GM23338 (cell line): ENCODE measurements around the gene WDR1. TPM values are rescaled to one million over a fixed set of nuclear protein-coding genes. Genes with fewer than 3 reads are reported as not detected.
A peak's percentile ranks its signal among the peaks of the same experiment; 100 is the strongest.

Source experiments
- ATAC-seq: fragments of 200-7000 bp; cut with Tn5 transposase; 3 replicates; pipeline ENCODE4 v1.9.1; 2020
- DNase-seq: peaks from one replicate; pipeline ENCODE4 v3.0.0-alpha.2; 2015; ENCODE audit warnings: low spot score
- H2AFZ ChIP-seq: fragments of 200-600 bp; sonication (generic); 2 replicates; pipeline ENCODE4 v1.8.0; 2016; ENCODE audit warnings: antibody characterized with exemption, mild to moderate bottlenecking, moderate library complexity
- H3F3A ChIP-seq: fragments of 200-600 bp; sonication (generic); replicated peaks from 2 replicates; pipeline ENCODE4 v1.8.0; 2017; ENCODE audit warnings: antibody characterized with exemption, mixed run types, low read depth
- H3K27ac ChIP-seq: fragments of 200-600 bp; sonication (generic); 2 replicates; pipeline ENCODE4 v1.6.1; 2016; ENCODE audit warnings: low read depth
- H3K27me3 ChIP-seq: fragments of 200-600 bp; sonication (generic); 2 replicates; pipeline ENCODE4 v1.8.0; 2016; ENCODE audit warnings: mild to moderate bottlenecking, mixed run types, moderate library complexity; ENCODE audit not compliant: insufficient read depth
- H3K36me3 ChIP-seq: fragments of 200-600 bp; sonication (generic); 2 replicates; pipeline ENCODE4 v1.8.0; 2016; ENCODE audit warnings: mild to moderate bottlenecking; ENCODE audit not compliant: insufficient read depth
- H3K4me1 ChIP-seq: fragments of 200-600 bp; sonication (generic); 2 replicates; pipeline ENCODE4 v1.8.0; 2016; ENCODE audit warnings: mild to moderate bottlenecking, moderate library complexity; ENCODE audit not compliant: insufficient read depth
- H3K4me2 ChIP-seq: fragments of 200-600 bp; sonication (generic); 2 replicates; pipeline ENCODE4 v1.7.1; 2017; ENCODE audit warnings: mixed run types
- H3K4me3 ChIP-seq: fragments of 200-600 bp; sonication (generic); 2 replicates; pipeline ENCODE4 v1.6.1; 2016; ENCODE audit warnings: mixed run types
- H3K79me2 ChIP-seq: fragments of 200-600 bp; sonication (generic); replicated peaks from 2 replicates; pipeline ENCODE4 v1.8.0; 2017; ENCODE audit warnings: mild to moderate bottlenecking; ENCODE audit not compliant: insufficient read depth
- H3K9me2 ChIP-seq: fragments of 200-600 bp; sonication (generic); 2 replicates; pipeline ENCODE4 v1.8.0; 2017; ENCODE audit not compliant: insufficient read depth
- H4K20me1 ChIP-seq: fragments of 200-600 bp; sonication (generic); replicated peaks from 2 replicates; pipeline ENCODE4 v1.8.0; 2017; ENCODE audit warnings: mild to moderate bottlenecking; ENCODE audit not compliant: insufficient read depth
- H3K27ac Mint-ChIP-seq: 2 replicates; pipeline ENCODE4 v1.8.0; 2020; ENCODE audit warnings: inconsistent platforms, mild to moderate bottlenecking, moderate library complexity, mixed read lengths
- H3K27me3 Mint-ChIP-seq: 3 replicates; pipeline ENCODE4 v1.8.0; 2022; ENCODE audit warnings: low read depth, mild to moderate bottlenecking, moderate library complexity, mixed read lengths, inconsistent platforms; ENCODE audit not compliant: insufficient read depth, poor library complexity
- H3K36me3 Mint-ChIP-seq: 3 replicates; pipeline ENCODE4 v1.8.0; 2021; ENCODE audit warnings: low read depth, mild to moderate bottlenecking, inconsistent platforms, moderate library complexity, mixed read lengths
- H3K4me1 Mint-ChIP-seq: 3 replicates; pipeline ENCODE4 v1.8.0; 2020; ENCODE audit warnings: mild to moderate bottlenecking, inconsistent platforms, mixed read lengths
- H3K4me3 Mint-ChIP-seq: 3 replicates; pipeline ENCODE4 v1.8.0; 2021; ENCODE audit warnings: moderate library complexity, mild to moderate bottlenecking, inconsistent platforms, mixed read lengths
- H3K9me3 Mint-ChIP-seq: 3 replicates; pipeline ENCODE4 v1.8.0; 2020; ENCODE audit warnings: moderate library complexity, mild to moderate bottlenecking, inconsistent platforms, mixed read lengths
- EZH2 ChIP-seq: fragments of 200-600 bp; sonication (generic); IDR thresholded peaks from one replicate; pipeline ENCODE4 v1.8.0; 2017; ENCODE audit warnings: antibody characterized with exemption, mild to moderate bottlenecking, low read depth; ENCODE audit not compliant: unreplicated experiment
- EZH2phosphoT487 ChIP-seq: fragments of 200-600 bp; sonication (generic); IDR thresholded peaks from one replicate; pipeline ENCODE4 v1.8.1; 2018; ENCODE audit warnings: antibody characterized with exemption; ENCODE audit not compliant: unreplicated experiment
- REST ChIP-seq: IDR thresholded peaks from one replicate; pipeline ENCODE4 v1.6.1; 2018; ENCODE audit warnings: antibody characterized with exemption; ENCODE audit not compliant: unreplicated experiment
- STAT1 ChIP-seq: IDR thresholded peaks from one replicate; pipeline ENCODE4 v1.6.1; 2016; ENCODE audit warnings: antibody characterized with exemption; ENCODE audit not compliant: unreplicated experiment
- ZNF114 ChIP-seq: fragments of 250-450 bp; sonication (Bioruptor Pico); IDR thresholded peaks from 2 replicates; pipeline ENCODE4 v1.5.0; 2020; ENCODE audit warnings: mild to moderate bottlenecking, moderate library complexity
- ZNF331 ChIP-seq: fragments of 250-450 bp; sonication (Bioruptor Pico); IDR thresholded peaks from 2 replicates; pipeline ENCODE4 v1.5.0; 2020; ENCODE audit warnings: low read depth, mild to moderate bottlenecking, moderate library complexity
- polyA plus RNA-seq: library from polyadenylated mRNA; unstranded; fragments of >200 nt; fragmentation: Nextera tagmentation; extraction: Ambion mirVana; gene quantifications from 2 replicates; pipeline ENCODE4 v1.2.1, GENCODE V29; 2016
- total RNA-seq: library from RNA; depleted of rRNA; stranded (reverse); fragments of >200 nt; shearing (Covaris generic); gene quantifications from 2 replicates; pipeline ENCODE4 v1.2.3, GENCODE V29; 2014
- TF ChIP-seq, protein P1 (sequence below): IDR thresholded peaks from 2 replicates; pipeline ENCODE4 v1.6.1; 2016; ENCODE audit warnings: antibody characterized with exemption
- TF ChIP-seq, protein P2 (sequence below): fragments of 250-450 bp; sonication (Bioruptor Pico); IDR thresholded peaks from 2 replicates; pipeline ENCODE4 v1.5.0; 2020; ENCODE audit warnings: mild to moderate bottlenecking, moderate library complexity

WDR1 gene
- total and polyA plus RNA-seq, 2 experiments from 2014 or later: 93.2 to 248 TPM

DNA sequence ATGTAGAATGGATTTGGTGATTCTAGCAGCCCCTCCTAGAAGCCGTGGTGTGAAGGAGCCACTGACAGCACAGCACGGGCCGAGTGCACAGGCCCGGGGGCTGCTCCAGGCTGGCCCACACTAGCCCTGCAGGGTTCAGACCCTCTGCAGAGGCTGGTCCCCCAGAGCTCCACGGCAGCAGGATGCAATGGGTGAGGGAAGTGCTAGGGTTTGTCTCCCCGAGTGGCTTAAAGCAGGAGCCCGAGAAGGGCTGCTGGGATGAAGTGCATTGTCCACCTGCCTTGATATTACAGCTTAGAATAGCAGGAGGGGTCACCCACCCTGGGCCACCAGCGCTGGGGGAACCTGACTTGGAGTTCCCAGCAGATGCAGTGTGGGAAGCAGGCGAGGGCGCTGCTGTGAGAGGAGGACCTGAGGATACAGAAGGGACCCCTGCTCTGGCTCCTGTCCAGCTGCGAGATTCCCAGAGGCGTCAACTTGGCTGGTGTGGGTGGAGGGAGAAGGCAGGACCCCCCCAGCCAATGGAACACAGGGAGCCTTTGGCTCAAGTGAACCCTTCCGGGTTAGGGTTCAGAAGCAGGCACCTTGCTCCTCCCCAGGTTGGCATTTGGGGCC lies 30.0 kb downstream of the WDR1 start:
- Mint-ChIP-seq H3K27ac (peak overlapping the region; percentile 76), H3K4me1 (no peaks in the 10 kb centered on the region)
- TF ChIP-seq EZH2: no peak
- TF ChIP-seq ZNF114 (CRISPR knock-in tag): no peak
- TF ChIP-seq EZH2phosphoT487: no peak
- TF ChIP-seq, protein P1, sequence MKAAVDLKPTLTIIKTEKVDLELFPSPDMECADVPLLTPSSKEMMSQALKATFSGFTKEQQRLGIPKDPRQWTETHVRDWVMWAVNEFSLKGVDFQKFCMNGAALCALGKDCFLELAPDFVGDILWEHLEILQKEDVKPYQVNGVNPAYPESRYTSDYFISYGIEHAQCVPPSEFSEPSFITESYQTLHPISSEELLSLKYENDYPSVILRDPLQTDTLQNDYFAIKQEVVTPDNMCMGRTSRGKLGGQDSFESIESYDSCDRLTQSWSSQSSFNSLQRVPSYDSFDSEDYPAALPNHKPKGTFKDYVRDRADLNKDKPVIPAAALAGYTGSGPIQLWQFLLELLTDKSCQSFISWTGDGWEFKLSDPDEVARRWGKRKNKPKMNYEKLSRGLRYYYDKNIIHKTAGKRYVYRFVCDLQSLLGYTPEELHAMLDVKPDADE: no peak
- TF ChIP-seq, protein P2, sequence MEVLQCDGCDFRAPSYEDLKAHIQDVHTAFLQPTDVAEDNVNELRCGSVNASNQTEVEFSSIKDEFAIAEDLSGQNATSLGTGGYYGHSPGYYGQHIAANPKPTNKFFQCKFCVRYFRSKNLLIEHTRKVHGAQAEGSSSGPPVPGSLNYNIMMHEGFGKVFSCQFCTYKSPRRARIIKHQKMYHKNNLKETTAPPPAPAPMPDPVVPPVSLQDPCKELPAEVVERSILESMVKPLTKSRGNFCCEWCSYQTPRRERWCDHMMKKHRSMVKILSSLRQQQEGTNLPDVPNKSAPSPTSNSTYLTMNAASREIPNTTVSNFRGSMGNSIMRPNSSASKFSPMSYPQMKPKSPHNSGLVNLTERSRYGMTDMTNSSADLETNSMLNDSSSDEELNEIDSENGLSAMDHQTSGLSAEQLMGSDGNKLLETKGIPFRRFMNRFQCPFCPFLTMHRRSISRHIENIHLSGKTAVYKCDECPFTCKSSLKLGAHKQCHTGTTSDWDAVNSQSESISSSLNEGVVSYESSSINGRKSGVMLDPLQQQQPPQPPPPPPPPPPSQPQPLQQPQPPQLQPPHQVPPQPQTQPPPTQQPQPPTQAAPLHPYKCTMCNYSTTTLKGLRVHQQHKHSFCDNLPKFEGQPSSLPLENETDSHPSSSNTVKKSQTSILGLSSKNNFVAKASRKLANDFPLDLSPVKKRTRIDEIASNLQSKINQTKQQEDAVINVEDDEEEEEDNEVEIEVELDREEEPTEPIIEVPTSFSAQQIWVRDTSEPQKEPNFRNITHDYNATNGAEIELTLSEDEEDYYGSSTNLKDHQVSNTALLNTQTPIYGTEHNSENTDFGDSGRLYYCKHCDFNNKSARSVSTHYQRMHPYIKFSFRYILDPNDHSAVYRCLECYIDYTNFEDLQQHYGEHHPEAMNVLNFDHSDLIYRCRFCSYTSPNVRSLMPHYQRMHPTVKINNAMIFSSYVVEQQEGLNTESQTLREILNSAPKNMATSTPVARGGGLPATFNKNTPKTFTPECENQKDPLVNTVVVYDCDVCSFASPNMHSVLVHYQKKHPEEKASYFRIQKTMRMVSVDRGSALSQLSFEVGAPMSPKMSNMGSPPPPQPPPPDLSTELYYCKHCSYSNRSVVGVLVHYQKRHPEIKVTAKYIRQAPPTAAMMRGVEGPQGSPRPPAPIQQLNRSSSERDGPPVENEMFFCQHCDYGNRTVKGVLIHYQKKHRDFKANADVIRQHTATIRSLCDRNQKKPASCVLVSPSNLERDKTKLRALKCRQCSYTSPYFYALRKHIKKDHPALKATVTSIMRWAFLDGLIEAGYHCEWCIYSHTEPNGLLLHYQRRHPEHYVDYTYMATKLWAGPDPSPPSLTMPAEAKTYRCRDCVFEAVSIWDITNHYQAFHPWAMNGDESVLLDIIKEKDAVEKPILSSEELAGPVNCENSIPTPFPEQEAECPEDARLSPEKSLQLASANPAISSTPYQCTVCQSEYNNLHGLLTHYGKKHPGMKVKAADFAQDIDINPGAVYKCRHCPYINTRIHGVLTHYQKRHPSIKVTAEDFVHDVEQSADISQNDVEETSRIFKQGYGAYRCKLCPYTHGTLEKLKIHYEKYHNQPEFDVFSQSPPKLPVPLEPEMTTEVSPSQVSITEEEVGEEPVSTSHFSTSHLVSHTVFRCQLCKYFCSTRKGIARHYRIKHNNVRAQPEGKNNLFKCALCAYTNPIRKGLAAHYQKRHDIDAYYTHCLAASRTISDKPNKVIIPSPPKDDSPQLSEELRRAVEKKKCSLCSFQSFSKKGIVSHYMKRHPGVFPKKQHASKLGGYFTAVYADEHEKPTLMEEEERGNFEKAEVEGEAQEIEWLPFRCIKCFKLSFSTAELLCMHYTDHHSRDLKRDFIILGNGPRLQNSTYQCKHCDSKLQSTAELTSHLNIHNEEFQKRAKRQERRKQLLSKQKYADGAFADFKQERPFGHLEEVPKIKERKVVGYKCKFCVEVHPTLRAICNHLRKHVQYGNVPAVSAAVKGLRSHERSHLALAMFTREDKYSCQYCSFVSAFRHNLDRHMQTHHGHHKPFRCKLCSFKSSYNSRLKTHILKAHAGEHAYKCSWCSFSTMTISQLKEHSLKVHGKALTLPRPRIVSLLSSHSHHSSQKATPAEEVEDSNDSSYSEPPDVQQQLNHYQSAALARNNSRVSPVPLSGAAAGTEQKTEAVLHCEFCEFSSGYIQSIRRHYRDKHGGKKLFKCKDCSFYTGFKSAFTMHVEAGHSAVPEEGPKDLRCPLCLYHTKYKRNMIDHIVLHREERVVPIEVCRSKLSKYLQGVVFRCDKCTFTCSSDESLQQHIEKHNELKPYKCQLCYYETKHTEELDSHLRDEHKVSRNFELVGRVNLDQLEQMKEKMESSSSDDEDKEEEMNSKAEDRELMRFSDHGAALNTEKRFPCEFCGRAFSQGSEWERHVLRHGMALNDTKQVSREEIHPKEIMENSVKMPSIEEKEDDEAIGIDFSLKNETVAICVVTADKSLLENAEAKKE (CRISPR knock-in tag): no peak
- no peak for TF ChIP-seq ZNF331 (CRISPR knock-in tag)
- no peak for TF ChIP-seq REST
- no peak for TF ChIP-seq STAT1

More for the DNA sequence above, 30.0 kb downstream of the WDR1 start:
- Histone ChIP-seq H4K20me1 (peaks cover 19% of the 10 kb centered on the region), H3K4me2 (no peak overlapping the region), H3K9me2 (no peaks in the 10 kb centered on the region), H3K4me3 (no peak overlapping the region), H3K36me3 (peaks cover 34% of the 10 kb centered on the region), H3K4me1 (no peaks in the 10 kb centered on the region), H2AFZ (no peak overlapping the region), H3F3A (no peaks in the 10 kb centered on the region), H3K27me3 (no peaks in the 10 kb centered on the region), H3K79me2 (peaks cover 25% of the 10 kb centered on the region), H3K27ac (no peak overlapping the region)
- Mint-ChIP-seq H3K36me3 (peaks cover 97% of the 10 kb centered on the region), H3K9me3 (no peaks in the 10 kb centered on the region), H3K4me3 (no peak overlapping the region), H3K27me3 (peaks cover 5% of the 10 kb centered on the region)
- DNase-seq: no peak
- no peak for ATAC-seq
